ENCODE measurements around the gene VIPR2.

- TF ChIP-seq POLR2AphosphoS5 (IDR thresholded peaks at IDR 0.05; ENCODE audit: low read depth, low read length): no peak
- TF ChIP-seq REST (IDR thresholded peaks at IDR 0.05; ENCODE audit: insufficient read depth in 1 of 2, low read depth in 2 of 2, low read length in 2 of 2): no peak
- TF ChIP-seq TAF1 (IDR thresholded peaks at IDR 0.05; ENCODE audit: borderline replicate concordance, insufficient read depth, low read length): no peak
- TF ChIP-seq SIN3A (IDR thresholded peaks at IDR 0.05; ENCODE audit: borderline replicate concordance, insufficient read depth, low read length): no peak
These were observed 82.1 kb downstream of the VIPR2 start for GRCh38 chr7:159062569-159062968.
